K562 (cell line): Measurements from ENCODE around the gene GLCCI1. TPM values are rescaled to one million over a fixed set of nuclear protein-coding genes. Genes with fewer than 3 reads are reported as not detected.

Source experiments
- BHLHE40 ChIP-seq: IDR thresholded peaks from 2 replicates; pipeline ENCODE4 v1.6.1; 2011; ENCODE audit warnings: low read length, improper control_type of control experiment
- CREBBP ChIP-seq: IDR thresholded peaks from one replicate; pipeline ENCODE4 v1.6.1; 2012; ENCODE audit warnings: low read depth, mild to moderate bottlenecking, control low read depth, inconsistent platforms, low read length
- EP300 ChIP-seq: IDR thresholded peaks from 2 replicates; pipeline ENCODE4 v1.6.1; 2012; ENCODE audit warnings: low read length, improper control_type of control experiment
- MNT ChIP-seq, 2 experiments: fragments of 450-650 bp; conservative IDR thresholded peaks; 2 replicates each; pipeline ENCODE4 v1.6.1; 2017; ENCODE audit warnings: mild to moderate bottlenecking in 2 of 2, moderate library complexity in 2 of 2
- PCBP2 ChIP-seq: fragments of 200-400 bp; formaldehyde crosslinking; IDR thresholded peaks from 2 replicates; pipeline ENCODE4 v1.6.1; 2018; ENCODE audit warnings: low read length, low read depth, mild to moderate bottlenecking, moderate library complexity; ENCODE audit not compliant: poor library complexity, severe bottlenecking
- RBM14 ChIP-seq: fragments of 200-400 bp; formaldehyde crosslinking; IDR thresholded peaks from 2 replicates; pipeline ENCODE4 v1.6.1; 2018; ENCODE audit warnings: low read depth, mild to moderate bottlenecking, low read length, moderate library complexity, borderline replicate concordance; ENCODE audit not compliant: insufficient read depth
- RNF219 ChIP-seq: fragments of 250-450 bp; sonication (Bioruptor Pico); IDR thresholded peaks from 2 replicates; pipeline ENCODE4 v1.5.0; 2022; ENCODE audit warnings: mild to moderate bottlenecking
- SIN3A ChIP-seq, 2 experiments: fragments of 150-350 bp in 1 of 2; IDR thresholded peaks; 2 replicates each; pipeline ENCODE4 v1.6.1; 2011 to 2016; ENCODE audit warnings: borderline replicate concordance in 2 of 2, low read depth in 2 of 2, low read length in 2 of 2, mild to moderate bottlenecking in 2 of 2, moderate library complexity in 2 of 2; ENCODE audit not compliant: control insufficient read depth in 1 of 2
- ZNF197 ChIP-seq: fragments of 200-800 bp; sonication (Bioruptor generic); IDR thresholded peaks from 2 replicates; pipeline ENCODE4 v1.6.1; 2016; ENCODE audit warnings: low read depth, missing genetic modification characterization, missing compliant biosample characterization
- polyA plus RNA-seq, 8 experiments: library from polyadenylated mRNA; depleted of rRNA in 4 of 8; stranded (reverse) in 5 of 8; unstranded in 3 of 8; fragments of >200 nt; fragmentation: Nextera tagmentation in 2 of 8; fragmentation: Illumina TruSeq in 1 of 8; extraction: Ambion mirVana in 2 of 8; extraction: Trizol in 1 of 8; gene quantifications; 2 replicates each; pipeline versions ENCODE4 v1.2.1 to v1.2.3, GENCODE V29; 2011 to 2014; ENCODE audit warnings: inconsistent platforms in 1 of 8, missing spikeins in 1 of 8
- total RNA-seq, 7 experiments: library from RNA; depleted of rRNA in 6 of 7; stranded (reverse); fragments of >200 nt in 6 of 7; fragmentation: Illumina TruSeq in 2 of 7; extraction: Trizol in 2 of 7; gene quantifications; 2 replicates each; pipeline versions ENCODE4 v1.2.1 to v1.2.3, GENCODE V29; 2011 to 2021; ENCODE audit warnings: low replicate concordance in 1 of 7
- TF ChIP-seq, protein P1 (sequence below), 2 experiments: fragments of 450-650 bp; formaldehyde crosslinking in 1 of 2; IDR thresholded peaks; 2 replicates each; pipeline versions ENCODE4 v1.4.0 to v1.6.1; 2014 to 2020; ENCODE audit warnings: mild to moderate bottlenecking in 2 of 2, borderline replicate concordance in 1 of 2, low read depth in 1 of 2
- TF ChIP-seq, protein P2 (sequence below): fragments of 250-450 bp; sonication (Bioruptor Pico); IDR thresholded peaks from 2 replicates; pipeline ENCODE4 v1.4.0; 2020; ENCODE audit warnings: mild to moderate bottlenecking, moderate library complexity

GLCCI1 gene
- total and polyA plus RNA-seq, 9 of the 15 experiments (the other 6 are each of a cell fraction or from before 2014, with no cell fraction given) = 2.7 to 11.9 (median 7.2) TPM

GRCh38 chr7:8131694-8132605 lies 163.4 kb downstream of the GLCCI1 start (continued):
- TF ChIP-seq, protein P1, sequence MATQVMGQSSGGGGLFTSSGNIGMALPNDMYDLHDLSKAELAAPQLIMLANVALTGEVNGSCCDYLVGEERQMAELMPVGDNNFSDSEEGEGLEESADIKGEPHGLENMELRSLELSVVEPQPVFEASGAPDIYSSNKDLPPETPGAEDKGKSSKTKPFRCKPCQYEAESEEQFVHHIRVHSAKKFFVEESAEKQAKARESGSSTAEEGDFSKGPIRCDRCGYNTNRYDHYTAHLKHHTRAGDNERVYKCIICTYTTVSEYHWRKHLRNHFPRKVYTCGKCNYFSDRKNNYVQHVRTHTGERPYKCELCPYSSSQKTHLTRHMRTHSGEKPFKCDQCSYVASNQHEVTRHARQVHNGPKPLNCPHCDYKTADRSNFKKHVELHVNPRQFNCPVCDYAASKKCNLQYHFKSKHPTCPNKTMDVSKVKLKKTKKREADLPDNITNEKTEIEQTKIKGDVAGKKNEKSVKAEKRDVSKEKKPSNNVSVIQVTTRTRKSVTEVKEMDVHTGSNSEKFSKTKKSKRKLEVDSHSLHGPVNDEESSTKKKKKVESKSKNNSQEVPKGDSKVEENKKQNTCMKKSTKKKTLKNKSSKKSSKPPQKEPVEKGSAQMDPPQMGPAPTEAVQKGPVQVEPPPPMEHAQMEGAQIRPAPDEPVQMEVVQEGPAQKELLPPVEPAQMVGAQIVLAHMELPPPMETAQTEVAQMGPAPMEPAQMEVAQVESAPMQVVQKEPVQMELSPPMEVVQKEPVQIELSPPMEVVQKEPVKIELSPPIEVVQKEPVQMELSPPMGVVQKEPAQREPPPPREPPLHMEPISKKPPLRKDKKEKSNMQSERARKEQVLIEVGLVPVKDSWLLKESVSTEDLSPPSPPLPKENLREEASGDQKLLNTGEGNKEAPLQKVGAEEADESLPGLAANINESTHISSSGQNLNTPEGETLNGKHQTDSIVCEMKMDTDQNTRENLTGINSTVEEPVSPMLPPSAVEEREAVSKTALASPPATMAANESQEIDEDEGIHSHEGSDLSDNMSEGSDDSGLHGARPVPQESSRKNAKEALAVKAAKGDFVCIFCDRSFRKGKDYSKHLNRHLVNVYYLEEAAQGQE (IDR thresholded peaks at IDR 0.05; ENCODE audit: borderline replicate concordance) = no peak
- TF ChIP-seq, protein P1 (CRISPR knock-in tag; IDR thresholded peaks at IDR 0.05; ENCODE audit: low read depth) = no peak
- TF ChIP-seq EP300 = peak; percentile 78
- TF ChIP-seq RNF219 (CRISPR knock-in tag) = no peak
- no peak for TF ChIP-seq ZNF197 (CRISPR knock-in tag)
- TF ChIP-seq RBM14 = no peak
- no peak for TF ChIP-seq MNT (conservative IDR thresholded peaks at IDR 0.05)
- TF ChIP-seq, protein P2, sequence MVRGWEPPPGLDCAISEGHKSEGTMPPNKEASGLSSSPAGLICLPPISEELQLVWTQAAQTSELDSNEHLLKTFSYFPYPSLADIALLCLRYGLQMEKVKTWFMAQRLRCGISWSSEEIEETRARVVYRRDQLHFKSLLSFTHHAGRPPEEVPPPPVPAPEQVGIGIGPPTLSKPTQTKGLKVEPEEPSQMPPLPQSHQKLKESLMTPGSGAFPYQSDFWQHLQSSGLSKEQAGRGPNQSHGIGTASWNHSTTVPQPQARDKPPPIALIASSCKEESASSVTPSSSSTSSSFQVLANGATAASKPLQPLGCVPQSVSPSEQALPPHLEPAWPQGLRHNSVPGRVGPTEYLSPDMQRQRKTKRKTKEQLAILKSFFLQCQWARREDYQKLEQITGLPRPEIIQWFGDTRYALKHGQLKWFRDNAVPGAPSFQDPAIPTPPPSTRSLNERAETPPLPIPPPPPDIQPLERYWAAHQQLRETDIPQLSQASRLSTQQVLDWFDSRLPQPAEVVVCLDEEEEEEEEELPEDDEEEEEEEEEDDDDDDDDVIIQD (CRISPR knock-in tag) = no peak
- TF ChIP-seq PCBP2 = no peak
- no peak for TF ChIP-seq SIN3A (IDR thresholded peaks at IDR 0.05; ENCODE audit: borderline replicate concordance in 2 of 2, control insufficient read depth in 1 of 2, low read depth in 2 of 2, low read length in 2 of 2)
- TF ChIP-seq BHLHE40 = no peak
- no peak for TF ChIP-seq CREBBP
